GM12891 (cell line): ENCODE measurements around the gene RBBP9.
A peak's percentile ranks its signal among the peaks of the same experiment; 100 is the strongest.
"Not testable (repeated sequence)": the region's sequence is repeated elsewhere in the genome, so short reads cannot be mapped to it uniquely, and the experiment has no call there.

Experiments
- DNase-seq: peaks from one replicate; pipeline ENCODE4 v3.0.0; 2011; ENCODE audit warnings: low spot score; ENCODE audit not compliant: insufficient read length
- FAIRE-seq: peaks from 2 replicates; lab custom pipeline; 2011; peaks lifted over from hg19 to GRCh38; lab: Jason Lieb, UNC
- PAX5 ChIP-seq: IDR thresholded peaks from 2 replicates; pipeline ENCODE4 v1.6.1; 2011; ENCODE audit warnings: low read length, moderate library complexity, mild to moderate bottlenecking; ENCODE audit not compliant: insufficient read depth, severe bottlenecking
- POLR2A ChIP-seq: IDR thresholded peaks from 2 replicates; pipeline ENCODE4 v1.6.1; 2011; ENCODE audit warnings: low read depth, low read length, control low read depth
- POLR2AphosphoS5 ChIP-seq: IDR thresholded peaks from 2 replicates; pipeline ENCODE4 v1.6.1; 2011; ENCODE audit warnings: low read depth, low read length, control low read depth
- POU2F2 ChIP-seq: IDR thresholded peaks from 2 replicates; pipeline ENCODE4 v1.6.1; 2011; ENCODE audit warnings: low read depth, mild to moderate bottlenecking, control low read depth, low read length, moderate library complexity
- SPI1 ChIP-seq: IDR thresholded peaks from 2 replicates; pipeline ENCODE4 v1.6.1; 2011; ENCODE audit warnings: low read depth, low read length, control low read depth
- TAF1 ChIP-seq: IDR thresholded peaks from 2 replicates; pipeline ENCODE4 v1.6.1; 2011; ENCODE audit warnings: low read depth, low read length, control low read depth

The RBBP9 gene

GRCh38 chr20:18507218-18508191, 10.5 kb upstream of the RBBP9 start, which contains the start of gene SEC23B:
Gene SEC23B (plus strand): TSS chr20:18507940. CDS start chr20:18510836, 2,896 bp downstream.
- DNase-seq (peak; percentile 88), FAIRE-seq (peak; percentile 98)
- TF ChIP-seq POLR2A (peak; percentile 86), POLR2AphosphoS5 (peak; percentile 87), SPI1 (no peak), POU2F2 (peak; percentile 95), TAF1 (peak; percentile 72), PAX5 (no peak)

DNA sequence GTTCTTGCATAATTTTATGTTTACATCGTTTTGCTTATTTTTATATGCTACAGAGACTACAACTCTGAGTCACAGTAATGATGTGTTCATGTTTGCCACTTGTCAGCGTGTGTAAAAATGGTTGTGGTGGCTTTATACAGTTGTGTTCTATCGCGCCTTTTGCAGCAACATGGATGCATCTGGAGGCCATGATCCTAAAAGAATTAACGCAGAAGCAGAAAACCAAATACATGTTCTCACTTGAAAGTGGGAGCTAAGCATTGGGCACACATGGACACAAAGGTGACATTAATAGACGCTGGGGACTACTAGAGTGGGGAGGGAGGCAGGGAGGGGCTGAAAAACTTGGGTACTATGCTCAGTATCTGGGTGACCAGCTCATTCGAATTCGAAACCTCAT, 9.7 kb upstream of the RBBP9 start:
- TF ChIP-seq POLR2AphosphoS5 (no peak), POLR2A (no peak), PAX5 (no peak), SPI1 (no peak), TAF1 (no peak), POU2F2 (no peak)
- DNase-seq (no peak), FAIRE-seq (no peak)

- no peak for DNase-seq
- no peak for FAIRE-seq
- TF ChIP-seq POU2F2 (no peak), SPI1 (no peak), PAX5 (no peak), POLR2A (no peak), POLR2AphosphoS5 (no peak), TAF1 (no peak)
Observed at GRCh38 chr20:18504479-18505060, 7.5 kb upstream of the RBBP9 start.

GRCh38 chr20:18501672-18502071, 4.6 kb upstream of the RBBP9 start:
- DNase-seq, FAIRE-seq: not testable (repeated sequence)

GRCh38 chr20:18497603-18498002, 578 bp upstream of the RBBP9 start:
- FAIRE-seq: no peak
- no peak for TF ChIP-seq POLR2A
- no peak for TF ChIP-seq SPI1

GRCh38 chr20:18496042-18496441, 983 bp downstream of the RBBP9 start:
- DNase-seq (no peak), FAIRE-seq (no peak)
- TF ChIP-seq SPI1 (no peak), PAX5 (no peak), POU2F2 (no peak), POLR2AphosphoS5 (no peak), POLR2A (no peak), TAF1 (no peak)

More at GRCh38 chr20:18497603-18498002, 578 bp upstream of the RBBP9 start:
- DNase-seq: no peak

DNA sequence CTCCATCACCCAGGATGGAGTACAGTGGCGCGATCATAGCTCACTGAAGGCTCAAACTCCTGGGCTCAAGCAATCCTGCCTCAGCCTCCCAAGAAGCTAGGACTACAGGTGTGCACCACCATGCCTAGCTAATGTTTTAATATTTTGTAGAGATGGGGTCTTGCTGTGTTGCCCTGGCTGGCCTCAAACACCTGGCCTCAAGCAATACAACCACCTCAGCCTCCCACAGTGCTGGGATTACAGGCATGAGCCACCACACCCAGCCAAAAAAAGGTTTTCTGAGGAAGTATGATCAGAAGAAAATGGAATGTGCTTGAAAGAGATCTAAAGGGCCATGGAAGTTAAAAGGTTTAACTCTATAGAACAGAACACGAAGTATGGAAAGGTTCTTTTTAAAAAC, 8.7 kb downstream of the RBBP9 start:
- DNase-seq: no peak
- TF ChIP-seq SPI1 (no peak), POU2F2 (no peak), POLR2AphosphoS5 (no peak), POLR2A (no peak), TAF1 (no peak), PAX5 (no peak)
- FAIRE-seq: no peak

GRCh38 chr20:18481596-18481995, 15.4 kb downstream of the RBBP9 start:
- DNase-seq (no peak), FAIRE-seq (no peak)
- no peak for TF ChIP-seq SPI1
- no peak for TF ChIP-seq POLR2AphosphoS5
- TF ChIP-seq POLR2A: no peak
- TF ChIP-seq PAX5: no peak
- no peak for TF ChIP-seq TAF1
- no peak for TF ChIP-seq POU2F2

DNA sequence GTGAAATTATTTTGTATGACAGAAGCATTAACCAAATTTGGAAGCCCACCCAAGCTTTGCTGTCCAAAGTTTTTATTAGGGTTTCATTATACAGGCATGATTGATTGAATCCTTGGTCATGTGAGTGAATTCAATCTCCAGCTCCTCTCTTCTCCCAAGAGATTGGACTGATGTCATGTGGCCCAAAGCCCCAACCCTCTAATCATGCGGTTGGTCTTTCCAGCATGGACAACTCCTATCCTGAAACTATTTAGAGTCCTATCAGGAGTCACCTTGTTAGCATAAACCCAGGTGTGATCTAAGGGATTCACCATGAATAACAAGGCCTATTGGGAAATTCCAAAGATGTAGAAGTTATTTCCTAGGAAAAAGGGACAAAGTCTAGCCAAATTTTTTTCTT, 19.2 kb downstream of the RBBP9 start:
- FAIRE-seq: no peak
- no peak for TF ChIP-seq PAX5
- DNase-seq: no peak

DNA sequence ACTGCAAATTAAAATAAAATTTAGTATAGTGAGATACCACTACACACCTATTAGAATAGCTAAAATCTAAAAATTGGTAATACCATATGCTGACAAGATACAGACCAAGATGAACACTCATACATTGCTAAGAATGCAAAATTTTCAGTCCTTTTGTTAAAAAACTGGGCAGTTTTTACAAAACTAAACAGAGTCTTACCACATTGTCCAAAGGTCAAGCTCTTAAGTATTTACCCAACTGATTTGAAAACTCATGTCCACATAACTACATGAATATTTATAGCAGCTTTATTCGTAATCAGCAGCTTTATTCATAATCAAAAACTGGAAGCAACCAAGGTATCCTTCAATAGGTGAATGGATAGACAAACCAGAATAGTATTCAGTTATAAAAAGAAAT, 19.8 kb downstream of the RBBP9 start:
- FAIRE-seq: no peak
- TF ChIP-seq SPI1 (no peak), PAX5 (no peak), POLR2AphosphoS5 (no peak), TAF1 (no peak), POLR2A (no peak), POU2F2 (no peak)
- no peak for DNase-seq
